T-helper 2 cell treated with Interferon-gamma antibody and Interleukin-4, amounts not matched to agents 5 μg/mL and 100 μg/mL, for 36 hours (primary cell): ENCODE results near the gene RBM17.
A peak's percentile ranks its signal among the peaks of the same experiment; 100 is the strongest.
"Not testable (repeated sequence)": the region's sequence is repeated elsewhere in the genome, so short reads cannot be mapped to it uniquely, and the experiment has no call there.

Experiments used
- DNase-seq: peaks from one replicate; pipeline ENCODE4 v3.0.0; 2021; ENCODE audit warnings: low spot score
- H3K27ac Mint-ChIP-seq: one replicate; pipeline ENCODE4 v1.8.0; 2021; ENCODE audit warnings: mild to moderate bottlenecking, mixed read lengths
- H3K27me3 Mint-ChIP-seq: one replicate; pipeline ENCODE4 v1.8.0; 2021; ENCODE audit warnings: low read depth, mixed read lengths
- H3K36me3 Mint-ChIP-seq: one replicate; pipeline ENCODE4 v1.8.0; 2021; ENCODE audit warnings: low read depth, mixed read lengths
- H3K4me1 Mint-ChIP-seq: one replicate; pipeline ENCODE4 v1.8.0; 2021; ENCODE audit warnings: low read depth, mixed read lengths
- H3K4me3 Mint-ChIP-seq: one replicate; pipeline ENCODE4 v1.8.0; 2022; ENCODE audit warnings: mild to moderate bottlenecking, moderate library complexity, mixed read lengths
- H3K9me3 Mint-ChIP-seq: one replicate; pipeline ENCODE4 v1.8.0; 2021; ENCODE audit warnings: mixed read lengths

Gene RBM17

GRCh38 chr10:6088721-6089333 is at the start of gene RBM17:
RBM17 (plus strand) TSS chr10:6089034; CDS start chr10:6097066, 8,032 bp downstream.
- H3K9me3 Mint-ChIP-seq, result no peaks in the 10 kb centered on the region
- DNase-seq, result peak; percentile 99
- peaks cover 65% of the 10 kb centered on the region for H3K4me1 Mint-ChIP-seq
- H3K27ac Mint-ChIP-seq, result peak within 1 kb of the TSS; percentile 80
- H3K4me3 Mint-ChIP-seq, result peak within 1 kb of the TSS; percentile 98
- H3K27me3 Mint-ChIP-seq, result no peaks in the 10 kb centered on the region
- H3K36me3 Mint-ChIP-seq, result peaks cover 19% of the 10 kb centered on the region

GRCh38 chr10:6039711-6040110 is 49.1 kb upstream of the RBM17 start:
- Mint-ChIP-seq H3K9me3 (peaks cover 13% of the 10 kb centered on the region), H3K27me3 (no peaks in the 10 kb centered on the region), H3K4me3 (peak overlapping the region; percentile 70), H3K4me1 (peaks cover 64% of the 10 kb centered on the region), H3K36me3 (peaks cover 86% of the 10 kb centered on the region), H3K27ac (peak overlapping the region; percentile 54)
- peak; percentile 3 for DNase-seq

GRCh38 chr10:6040205-6040604 is 48.6 kb upstream of the RBM17 start:
- Mint-ChIP-seq H3K27ac (no peak overlapping the region), H3K36me3 (peaks cover 87% of the 10 kb centered on the region), H3K4me3 (no peak overlapping the region), H3K9me3 (peaks cover 13% of the 10 kb centered on the region), H3K4me1 (peaks cover 69% of the 10 kb centered on the region), H3K27me3 (no peaks in the 10 kb centered on the region)
- no peak for DNase-seq

- DNase-seq, result peak; percentile 2
- peaks cover 75% of the 10 kb centered on the region for H3K4me1 Mint-ChIP-seq
- H3K27ac Mint-ChIP-seq, H3K4me3 Mint-ChIP-seq, H3K27me3 Mint-ChIP-seq: not testable (repeated sequence)
- peaks cover 88% of the 10 kb centered on the region for H3K36me3 Mint-ChIP-seq
- H3K9me3 Mint-ChIP-seq, result peaks cover 12% of the 10 kb centered on the region
Observed at GRCh38 chr10:6043377-6043776, 45.5 kb upstream of the RBM17 start.

- Mint-ChIP-seq H3K27me3 (no peaks in the 10 kb centered on the region), H3K9me3 (peaks cover 7% of the 10 kb centered on the region), H3K27ac (peak overlapping the region; percentile 70), H3K4me1 (peaks cover 74% of the 10 kb centered on the region), H3K36me3 (peaks cover 87% of the 10 kb centered on the region), H3K4me3 (peak overlapping the region; percentile 58)
- DNase-seq, result peak; percentile 2
Observed at GRCh38 chr10:6044060-6044459, 44.8 kb upstream of the RBM17 start.

- H3K9me3 Mint-ChIP-seq, result peaks cover under 1% of the 10 kb centered on the region
- no peaks in the 10 kb centered on the region for H3K27me3 Mint-ChIP-seq
- H3K27ac Mint-ChIP-seq, result peak overlapping the region; percentile 70
- peak; percentile 14 for DNase-seq
- peaks cover 74% of the 10 kb centered on the region for H3K4me1 Mint-ChIP-seq
- H3K36me3 Mint-ChIP-seq, result peaks cover 87% of the 10 kb centered on the region
- H3K4me3 Mint-ChIP-seq, result peak overlapping the region; percentile 58
Observed at GRCh38 chr10:6044751-6045313, 44.0 kb upstream of the RBM17 start.

- H3K4me3 Mint-ChIP-seq, result peak overlapping the region; percentile 58
- no peaks in the 10 kb centered on the region for H3K9me3 Mint-ChIP-seq
- H3K27me3 Mint-ChIP-seq, result no peaks in the 10 kb centered on the region
- H3K36me3 Mint-ChIP-seq, result peaks cover 87% of the 10 kb centered on the region
- H3K27ac Mint-ChIP-seq, result peak overlapping the region; percentile 70
- DNase-seq, result peak; percentile 72
- H3K4me1 Mint-ChIP-seq, result peaks cover 78% of the 10 kb centered on the region
Observed at GRCh38 chr10:6045314-6045848, 43.5 kb upstream of the RBM17 start.

GRCh38 chr10:6045878-6046772 is 42.7 kb upstream of the RBM17 start:
- Mint-ChIP-seq H3K4me1 (peaks cover 82% of the 10 kb centered on the region), H3K27me3 (no peaks in the 10 kb centered on the region), H3K27ac (peak overlapping the region; percentile 70), H3K4me3 (peak overlapping the region; percentile 58), H3K36me3 (peaks cover 87% of the 10 kb centered on the region), H3K9me3 (no peaks in the 10 kb centered on the region)
- peak; percentile 30 for DNase-seq

- Mint-ChIP-seq H3K27ac (peak overlapping the region; percentile 70), H3K36me3 (peaks cover 81% of the 10 kb centered on the region), H3K27me3 (no peaks in the 10 kb centered on the region), H3K4me1 (peaks cover 80% of the 10 kb centered on the region), H3K4me3 (peak overlapping the region; percentile 58), H3K9me3 (no peaks in the 10 kb centered on the region)
- peak; percentile 6 for DNase-seq
Observed at GRCh38 chr10:6046773-6047611, 41.8 kb upstream of the RBM17 start.

GRCh38 chr10:6047847-6048246 is 41.0 kb upstream of the RBM17 start:
- Mint-ChIP-seq H3K27ac (peak overlapping the region; percentile 0), H3K27me3 (no peaks in the 10 kb centered on the region), H3K36me3 (peaks cover 83% of the 10 kb centered on the region), H3K4me3 (peak overlapping the region; percentile 21), H3K9me3 (no peaks in the 10 kb centered on the region), H3K4me1 (peaks cover 84% of the 10 kb centered on the region)
- peak; percentile 6 for DNase-seq

GRCh38 chr10:6048281-6049030 is 40.4 kb upstream of the RBM17 start:
- peak; percentile 4 for DNase-seq
- Mint-ChIP-seq H3K36me3 (peaks cover 81% of the 10 kb centered on the region), H3K27me3 (no peaks in the 10 kb centered on the region), H3K4me3 (peak overlapping the region; percentile 22), H3K9me3 (no peaks in the 10 kb centered on the region), H3K27ac (peak overlapping the region; percentile 0), H3K4me1 (peaks cover 86% of the 10 kb centered on the region)

GRCh38 chr10:6049031-6049400 is 39.8 kb upstream of the RBM17 start:
- no peak for DNase-seq
- H3K27me3 Mint-ChIP-seq, result no peaks in the 10 kb centered on the region
- peak overlapping the region; percentile 22 for H3K4me3 Mint-ChIP-seq
- H3K36me3 Mint-ChIP-seq, result peaks cover 82% of the 10 kb centered on the region
- H3K27ac Mint-ChIP-seq, result no peak overlapping the region
- H3K9me3 Mint-ChIP-seq, result no peaks in the 10 kb centered on the region
- peaks cover 88% of the 10 kb centered on the region for H3K4me1 Mint-ChIP-seq
